Measurements from ENCODE around the gene CELF2. TPM values are rescaled to one million over a fixed set of nuclear protein-coding genes. Genes with fewer than 3 reads are reported as not detected.
A peak's percentile ranks its signal among the peaks of the same experiment; 100 is the strongest.

The CELF2 gene
- total RNA-seq, 1 donor from 2014 or later = 27.5 TPM

GRCh38 chr10:11257440-11258090, 239.9 kb downstream of the CELF2 start:
- H3K27ac Mint-ChIP-seq (ENCODE audit: unreplicated experiment) = no peak overlapping the region
- peaks cover 14% of the 10 kb centered on the region for H3K36me3 Mint-ChIP-seq (ENCODE audit: low read depth, unreplicated experiment)
- no peaks in the 10 kb centered on the region for H3K27me3 Mint-ChIP-seq (ENCODE audit: unreplicated experiment)
- H3K4me3 Mint-ChIP-seq (ENCODE audit: unreplicated experiment) = no peak overlapping the region
- TF ChIP-seq, protein P1, sequence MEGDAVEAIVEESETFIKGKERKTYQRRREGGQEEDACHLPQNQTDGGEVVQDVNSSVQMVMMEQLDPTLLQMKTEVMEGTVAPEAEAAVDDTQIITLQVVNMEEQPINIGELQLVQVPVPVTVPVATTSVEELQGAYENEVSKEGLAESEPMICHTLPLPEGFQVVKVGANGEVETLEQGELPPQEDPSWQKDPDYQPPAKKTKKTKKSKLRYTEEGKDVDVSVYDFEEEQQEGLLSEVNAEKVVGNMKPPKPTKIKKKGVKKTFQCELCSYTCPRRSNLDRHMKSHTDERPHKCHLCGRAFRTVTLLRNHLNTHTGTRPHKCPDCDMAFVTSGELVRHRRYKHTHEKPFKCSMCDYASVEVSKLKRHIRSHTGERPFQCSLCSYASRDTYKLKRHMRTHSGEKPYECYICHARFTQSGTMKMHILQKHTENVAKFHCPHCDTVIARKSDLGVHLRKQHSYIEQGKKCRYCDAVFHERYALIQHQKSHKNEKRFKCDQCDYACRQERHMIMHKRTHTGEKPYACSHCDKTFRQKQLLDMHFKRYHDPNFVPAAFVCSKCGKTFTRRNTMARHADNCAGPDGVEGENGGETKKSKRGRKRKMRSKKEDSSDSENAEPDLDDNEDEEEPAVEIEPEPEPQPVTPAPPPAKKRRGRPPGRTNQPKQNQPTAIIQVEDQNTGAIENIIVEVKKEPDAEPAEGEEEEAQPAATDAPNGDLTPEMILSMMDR (IDR thresholded peaks at IDR 0.05; ENCODE audit: unreplicated experiment) = no peak
- H3K9me3 Mint-ChIP-seq (ENCODE audit: unreplicated experiment) = no peaks in the 10 kb centered on the region
- H3K4me1 Mint-ChIP-seq (ENCODE audit: unreplicated experiment) = peaks cover 16% of the 10 kb centered on the region
- DNase-seq (ENCODE audit: low spot score) = no peak

DNA sequence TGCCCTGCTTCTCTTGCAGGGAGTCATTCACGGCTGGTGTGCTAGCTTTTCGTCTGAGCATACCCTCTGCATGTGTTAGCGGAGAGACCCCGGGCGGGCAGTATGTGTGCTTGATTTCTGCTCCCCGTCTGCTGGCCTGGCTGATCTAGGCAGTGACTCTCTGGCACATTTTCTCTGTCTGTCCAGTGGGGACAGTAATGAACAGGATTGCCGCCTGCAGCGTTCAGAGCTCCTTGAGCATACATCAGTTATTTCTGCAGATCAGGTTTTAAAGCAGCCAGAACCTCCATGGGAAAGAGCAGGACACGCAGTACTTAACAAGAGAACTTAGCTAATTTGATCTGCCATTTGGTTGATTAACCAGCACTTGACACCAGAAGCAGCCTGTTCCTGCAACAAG, 242.5 kb downstream of the CELF2 start:
- TF ChIP-seq, protein P1 (IDR thresholded peaks at IDR 0.05; ENCODE audit: unreplicated experiment) = no peak
- H3K36me3 Mint-ChIP-seq (ENCODE audit: low read depth, unreplicated experiment) = peaks cover 10% of the 10 kb centered on the region
- H3K27me3 Mint-ChIP-seq (ENCODE audit: unreplicated experiment) = peaks cover 2% of the 10 kb centered on the region
- H3K4me3 Mint-ChIP-seq (ENCODE audit: unreplicated experiment) = no peak overlapping the region
- no peak overlapping the region for H3K27ac Mint-ChIP-seq (ENCODE audit: unreplicated experiment)
- H3K4me1 Mint-ChIP-seq (ENCODE audit: unreplicated experiment) = peaks cover 9% of the 10 kb centered on the region
- H3K9me3 Mint-ChIP-seq (ENCODE audit: unreplicated experiment) = no peaks in the 10 kb centered on the region
- DNase-seq (ENCODE audit: low spot score) = no peak

GRCh38 chr10:11261143-11261542, 243.5 kb downstream of the CELF2 start:
- peaks cover 2% of the 10 kb centered on the region for H3K27me3 Mint-ChIP-seq (ENCODE audit: unreplicated experiment)
- peaks cover 9% of the 10 kb centered on the region for H3K4me1 Mint-ChIP-seq (ENCODE audit: unreplicated experiment)
- H3K27ac Mint-ChIP-seq (ENCODE audit: unreplicated experiment) = no peak overlapping the region
- TF ChIP-seq, protein P1 (IDR thresholded peaks at IDR 0.05; ENCODE audit: unreplicated experiment) = no peak
- H3K36me3 Mint-ChIP-seq (ENCODE audit: low read depth, unreplicated experiment) = peaks cover 10% of the 10 kb centered on the region
- DNase-seq (ENCODE audit: low spot score) = no peak
- H3K9me3 Mint-ChIP-seq (ENCODE audit: unreplicated experiment) = no peaks in the 10 kb centered on the region
- H3K4me3 Mint-ChIP-seq (ENCODE audit: unreplicated experiment) = no peak overlapping the region

- Mint-ChIP-seq H3K4me3 (ENCODE audit: unreplicated experiment) (peak overlapping the region; percentile 23), H3K9me3 (ENCODE audit: unreplicated experiment) (no peaks in the 10 kb centered on the region), H3K4me1 (ENCODE audit: unreplicated experiment) (peaks cover 14% of the 10 kb centered on the region), H3K27me3 (ENCODE audit: unreplicated experiment) (peaks cover 2% of the 10 kb centered on the region), H3K36me3 (ENCODE audit: low read depth, unreplicated experiment) (peaks cover 10% of the 10 kb centered on the region), H3K27ac (ENCODE audit: unreplicated experiment) (no peak overlapping the region)
- TF ChIP-seq, protein P1 (IDR thresholded peaks at IDR 0.05; ENCODE audit: unreplicated experiment) = no peak
- no peak for DNase-seq (ENCODE audit: low spot score)
Measured at GRCh38 chr10:11261687-11262493, 244.2 kb downstream of the CELF2 start.
